GM18520 (cell line): ENCODE results near the gene OVOL1.
"Not testable (repeated sequence)": the region's sequence is repeated elsewhere in the genome, so short reads cannot be mapped to it uniquely, and the experiment has no call there.

Experiments used
- ATAC-seq: cut with Tn5 transposase; IDR thresholded peaks from one replicate; pipeline ENCODE4 v1.9.1; 2021; ENCODE audit not compliant: unreplicated experiment

OVOL1 gene

GRCh38 chr11:65786786-65787636 is at the start of gene OVOL1:
OVOL1 (plus strand) TSS chr11:65787063; CDS start chr11:65787374, 311 bp downstream.
- ATAC-seq, result no peak

GRCh38 chr11:65739022-65739421 is 47.8 kb upstream of the OVOL1 start:
- ATAC-seq, result no peak

GRCh38 chr11:65741185-65741584 is 45.7 kb upstream of the OVOL1 start:
- no peak for ATAC-seq

GRCh38 chr11:65742353-65742752 is 44.5 kb upstream of the OVOL1 start:
- ATAC-seq, result no peak

- no peak for ATAC-seq
These were observed 43.2 kb upstream of the OVOL1 start for GRCh38 chr11:65743681-65744025.

- no peak for ATAC-seq
These were observed 42.7 kb upstream of the OVOL1 start for GRCh38 chr11:65744026-65744698.

- ATAC-seq, result no peak
These were observed 42.2 kb upstream of the OVOL1 start for GRCh38 chr11:65744699-65745042.

GRCh38 chr11:65745049-65745448 is 41.8 kb upstream of the OVOL1 start:
- no peak for ATAC-seq

- ATAC-seq, result not testable (repeated sequence)
These were observed 24.7 kb upstream of the OVOL1 start for GRCh38 chr11:65762169-65762568.

GRCh38 chr11:65762816-65763215 is 24.0 kb upstream of the OVOL1 start:
- ATAC-seq, result not testable (repeated sequence)

- ATAC-seq, result no peak
These were observed 22.4 kb upstream of the OVOL1 start for GRCh38 chr11:65764434-65764833.

GRCh38 chr11:65766535-65766934 is 20.3 kb upstream of the OVOL1 start:
- ATAC-seq, result no peak

- no peak for ATAC-seq
These were observed 19.5 kb upstream of the OVOL1 start for GRCh38 chr11:65767406-65767805.

- ATAC-seq, result not testable (repeated sequence)
These were observed 19.1 kb upstream of the OVOL1 start for GRCh38 chr11:65767806-65768205.

- no peak for ATAC-seq
These were observed 15.8 kb upstream of the OVOL1 start for GRCh38 chr11:65770951-65771567.

- no peak for ATAC-seq
These were observed 15.2 kb upstream of the OVOL1 start for GRCh38 chr11:65771589-65772112.

GRCh38 chr11:65773784-65774411 is 13.0 kb upstream of the OVOL1 start:
- no peak for ATAC-seq

- no peak for ATAC-seq
These were observed 12.1 kb upstream of the OVOL1 start for GRCh38 chr11:65774525-65775306.

- no peak for ATAC-seq
These were observed 10.7 kb upstream of the OVOL1 start for GRCh38 chr11:65776196-65776595.

- ATAC-seq, result no peak
These were observed 10.1 kb upstream of the OVOL1 start for GRCh38 chr11:65776710-65777141.

GRCh38 chr11:65777241-65777640 is 9.6 kb upstream of the OVOL1 start:
- ATAC-seq, result no peak
